Peyer's patch (tissue), 4 donors: Measurements from ENCODE around the gene TNS3. TPM values are rescaled to one million over a fixed set of nuclear protein-coding genes. Genes with fewer than 3 reads are reported as not detected.

Source experiments
- DNase-seq, 3 donors: peaks; one replicate each; pipeline ENCODE4 v3.0.0-alpha.2; 2017 to 2019
- H3K27ac ChIP-seq, 4 donors: fragments of 200-600 bp; sonication (generic); one replicate each; pipeline ENCODE4 v1.5.1; 2016 to 2019
- H3K27me3 ChIP-seq, 2 donors: fragments of 200-600 bp; sonication (generic); one replicate each; pipeline ENCODE4 v1.5.1; 2019
- H3K36me3 ChIP-seq, 3 donors: fragments of 200-600 bp; sonication (generic); one replicate each; pipeline ENCODE4 v1.5.1; 2016 to 2019
- H3K4me1 ChIP-seq, 4 donors: fragments of 200-600 bp; sonication (generic); one replicate each; pipeline ENCODE4 v1.5.1; 2016 to 2019
- H3K4me3 ChIP-seq, 4 donors: fragments of 200-600 bp; sonication (generic); 1 replicate in 3 of 4; 2 replicates in 1 of 4; pipeline ENCODE4 v1.5.1; 2016 to 2019; ENCODE audit warnings: mild to moderate bottlenecking in 1 of 4
- H3K9me3 ChIP-seq, 4 donors: fragments of 200-600 bp; sonication (generic); one replicate each; pipeline ENCODE4 v1.5.1; 2016 to 2019; ENCODE audit warnings: mild to moderate bottlenecking in 1 of 4
- POLR2A ChIP-seq, 2 donors: fragments of 450-650 bp; IDR thresholded peaks; one replicate each; pipeline ENCODE4 v1.5.1; 2017; ENCODE audit warnings: antibody characterized with exemption in 2 of 2, mild to moderate bottlenecking in 2 of 2, moderate library complexity in 2 of 2
- total RNA-seq, 4 donors: library from RNA; depleted of rRNA; stranded (reverse); fragments of >200 nt; gene quantifications; one replicate each; pipeline ENCODE4 v1.1.0, GENCODE V29; 2016
- TF ChIP-seq, protein P1 (sequence below), 6 experiments: fragments of 450-650 bp in 4 of 6; fragments of 200-600 bp in 2 of 6; sonication (generic) in 1 of 6; IDR thresholded peaks; one replicate each; pipeline ENCODE4 v1.5.1; 2017 to 2019; ENCODE audit warnings: antibody characterized with exemption in 6 of 6, mild to moderate bottlenecking in 3 of 6, moderate library complexity in 1 of 6

TNS3 gene
- total RNA-seq, 4 donors from 2014 or later, result 79.5 to 157 (median 112) TPM

DNA sequence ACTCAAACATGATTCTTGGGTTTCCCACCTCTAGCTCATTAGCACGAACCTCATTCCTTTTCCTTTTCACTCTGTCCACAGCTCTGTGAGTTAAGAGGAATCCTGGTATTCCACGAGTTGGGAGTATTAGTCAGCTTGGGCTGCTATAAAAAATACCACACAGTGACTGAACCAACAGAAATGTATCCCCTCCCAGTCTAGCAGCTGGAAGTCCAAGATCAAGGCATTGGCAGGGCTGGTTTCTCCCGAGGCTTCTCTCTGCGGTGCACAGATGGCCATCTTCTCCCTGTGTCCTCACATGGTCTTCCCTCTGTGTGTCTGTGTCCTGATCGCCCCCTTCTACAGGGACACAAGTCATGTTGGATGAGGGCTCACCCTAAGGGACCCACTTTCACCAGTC, 261.6 kb downstream of the TNS3 start:
- Histone ChIP-seq H3K27me3 (no peaks in the 10 kb centered on the region), H3K4me1 (no peaks in the 10 kb centered on the region), H3K4me3 (no peak overlapping the region), H3K9me3 (no peaks in the 10 kb centered on the region), H3K27ac (no peak overlapping the region), H3K36me3 (peaks cover 0 to 42% (median 0%) of the 10 kb centered on the region in 3 donors)
- no peak for TF ChIP-seq POLR2A (IDR thresholded peaks at IDR 0.05)
- TF ChIP-seq, protein P1, sequence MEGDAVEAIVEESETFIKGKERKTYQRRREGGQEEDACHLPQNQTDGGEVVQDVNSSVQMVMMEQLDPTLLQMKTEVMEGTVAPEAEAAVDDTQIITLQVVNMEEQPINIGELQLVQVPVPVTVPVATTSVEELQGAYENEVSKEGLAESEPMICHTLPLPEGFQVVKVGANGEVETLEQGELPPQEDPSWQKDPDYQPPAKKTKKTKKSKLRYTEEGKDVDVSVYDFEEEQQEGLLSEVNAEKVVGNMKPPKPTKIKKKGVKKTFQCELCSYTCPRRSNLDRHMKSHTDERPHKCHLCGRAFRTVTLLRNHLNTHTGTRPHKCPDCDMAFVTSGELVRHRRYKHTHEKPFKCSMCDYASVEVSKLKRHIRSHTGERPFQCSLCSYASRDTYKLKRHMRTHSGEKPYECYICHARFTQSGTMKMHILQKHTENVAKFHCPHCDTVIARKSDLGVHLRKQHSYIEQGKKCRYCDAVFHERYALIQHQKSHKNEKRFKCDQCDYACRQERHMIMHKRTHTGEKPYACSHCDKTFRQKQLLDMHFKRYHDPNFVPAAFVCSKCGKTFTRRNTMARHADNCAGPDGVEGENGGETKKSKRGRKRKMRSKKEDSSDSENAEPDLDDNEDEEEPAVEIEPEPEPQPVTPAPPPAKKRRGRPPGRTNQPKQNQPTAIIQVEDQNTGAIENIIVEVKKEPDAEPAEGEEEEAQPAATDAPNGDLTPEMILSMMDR (IDR thresholded peaks at IDR 0.05), result no peak
- no peak for DNase-seq

DNA sequence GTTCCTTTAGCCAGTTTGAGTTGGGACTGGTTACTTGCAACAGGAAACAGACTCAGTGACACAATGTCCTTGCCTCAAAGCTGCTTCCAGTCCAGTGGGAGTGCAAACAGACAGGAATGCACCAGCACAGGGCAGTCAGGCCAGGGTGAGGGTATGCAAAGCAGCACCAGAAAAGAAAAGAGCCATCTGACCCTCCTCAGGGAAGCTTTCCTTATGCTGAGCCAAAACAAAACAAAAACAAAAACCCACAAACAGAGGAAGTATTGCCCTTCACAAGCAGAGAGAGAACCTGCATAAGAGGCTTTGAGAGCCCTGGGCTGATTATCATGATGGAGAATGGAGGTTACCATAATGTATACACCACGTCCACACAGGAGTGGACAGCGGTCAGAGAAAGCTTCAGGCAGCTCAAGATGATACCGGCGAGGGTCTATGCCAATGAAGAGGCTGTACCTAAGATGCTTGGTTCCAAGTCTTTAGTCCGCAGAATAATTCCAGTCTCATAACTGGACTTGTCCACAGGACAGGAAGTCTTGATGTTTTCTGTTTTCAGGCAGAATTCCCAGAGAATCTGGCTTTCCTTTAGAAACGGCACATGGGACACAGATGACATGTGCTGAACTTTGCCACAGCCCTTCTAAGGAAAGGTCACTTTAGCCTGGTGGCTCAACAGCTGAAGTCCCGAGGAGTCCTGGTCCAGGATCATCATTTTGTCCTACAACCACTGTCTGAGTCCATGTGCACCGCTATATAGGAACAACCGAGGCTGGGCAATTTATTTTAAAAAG, 263.3 kb downstream of the TNS3 start:
- Histone ChIP-seq H3K36me3 (peaks cover 0 to 44% (median 0%) of the 10 kb centered on the region in 3 donors), H3K27ac (peak overlapping the region in 1 of 4 donors; percentile 15), H3K4me3 (no peak overlapping the region), H3K4me1 (no peaks in the 10 kb centered on the region), H3K9me3 (no peaks in the 10 kb centered on the region), H3K27me3 (no peaks in the 10 kb centered on the region)
- DNase-seq, result no peak
- no peak for TF ChIP-seq POLR2A (IDR thresholded peaks at IDR 0.05)
- TF ChIP-seq, protein P1 (IDR thresholded peaks at IDR 0.05), result no peak

DNA sequence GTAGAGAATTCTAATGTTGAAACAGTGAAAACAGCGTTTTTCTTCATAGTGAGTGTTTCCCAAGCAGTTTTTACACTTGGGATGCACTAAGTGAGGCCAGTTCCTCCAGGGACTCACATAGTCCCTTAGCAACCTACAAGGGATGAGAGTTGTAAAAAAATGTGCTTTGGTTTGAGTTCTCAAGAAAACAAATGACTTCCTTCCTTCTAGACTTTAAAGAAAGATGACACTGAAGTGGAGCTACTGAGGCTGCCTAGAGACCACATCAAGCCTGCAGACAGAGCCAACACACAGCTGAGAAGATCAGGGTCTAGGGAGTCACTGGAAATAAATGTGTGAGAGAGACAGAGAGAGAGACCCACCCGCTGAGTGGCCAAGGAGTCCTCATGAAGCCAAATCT, 264.4 kb downstream of the TNS3 start:
- peak overlapping the region in 1 of 4 donors; percentile 15 for H3K27ac ChIP-seq
- H3K9me3 ChIP-seq, result no peaks in the 10 kb centered on the region
- TF ChIP-seq, protein P1 (IDR thresholded peaks at IDR 0.05), result no peak
- no peak for TF ChIP-seq POLR2A (IDR thresholded peaks at IDR 0.05)
- no peak for DNase-seq
- H3K36me3 ChIP-seq, result peaks cover 0 to 39% (median 0%) of the 10 kb centered on the region in 3 donors
- no peaks in the 10 kb centered on the region for H3K4me1 ChIP-seq
- no peak overlapping the region for H3K4me3 ChIP-seq
- no peaks in the 10 kb centered on the region for H3K27me3 ChIP-seq

DNA sequence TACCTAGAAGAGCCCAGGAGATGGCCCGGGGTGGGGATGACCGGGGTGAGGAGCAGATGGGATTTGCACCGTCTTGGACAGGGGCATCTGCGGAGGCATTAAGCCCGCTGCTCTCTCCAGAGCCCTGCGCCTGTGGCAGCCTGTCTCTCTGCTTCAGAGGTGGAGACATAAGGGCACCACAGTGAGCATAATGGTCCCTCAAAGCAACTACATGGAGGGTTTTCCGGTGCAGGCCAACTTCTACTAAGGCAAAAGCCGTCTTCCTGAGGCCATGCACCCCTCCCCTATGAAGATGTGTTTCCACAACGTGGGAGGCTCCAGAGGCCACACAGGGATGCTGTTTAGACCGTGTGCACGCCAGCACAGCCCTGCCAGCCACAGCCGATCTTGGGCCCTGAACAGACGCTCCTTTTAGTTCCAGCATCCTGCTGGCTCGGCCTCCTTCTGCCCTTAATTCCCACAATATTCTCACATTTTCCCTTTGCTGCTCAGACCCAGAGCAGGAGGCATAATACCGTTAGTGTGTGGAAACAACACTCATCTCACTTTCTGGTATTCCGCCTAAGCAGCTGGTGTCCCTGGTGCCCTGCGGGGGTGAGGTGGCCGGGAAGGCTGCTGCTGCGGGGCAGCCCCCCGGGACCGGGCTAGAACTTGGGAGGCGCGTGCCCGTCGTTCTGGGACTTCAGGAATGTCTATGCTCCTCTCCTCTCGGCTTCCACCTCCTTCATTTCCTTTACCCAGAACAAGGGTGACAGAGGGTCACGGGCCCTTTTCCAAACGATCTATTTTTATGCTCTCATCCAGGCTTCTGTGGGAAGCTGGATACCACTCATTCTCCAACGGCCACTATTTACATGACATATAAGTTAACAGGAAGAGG, 266.9 kb downstream of the TNS3 start:
- H3K27ac ChIP-seq, result peak overlapping the region in 3 of 4 donors; percentile 35 to 52 (median 51)
- H3K27me3 ChIP-seq, result no peaks in the 10 kb centered on the region
- TF ChIP-seq, protein P1 (IDR thresholded peaks at IDR 0.05), result no peak
- TF ChIP-seq POLR2A (IDR thresholded peaks at IDR 0.05), result no peak
- H3K36me3 ChIP-seq, result peaks cover 0 to 27% (median 0%) of the 10 kb centered on the region in 3 donors
- H3K4me3 ChIP-seq, result no peak overlapping the region
- DNase-seq, result peak in 1 of 3 donors; percentile 34
- H3K4me1 ChIP-seq, result no peaks in the 10 kb centered on the region
- H3K9me3 ChIP-seq, result no peaks in the 10 kb centered on the region

DNA sequence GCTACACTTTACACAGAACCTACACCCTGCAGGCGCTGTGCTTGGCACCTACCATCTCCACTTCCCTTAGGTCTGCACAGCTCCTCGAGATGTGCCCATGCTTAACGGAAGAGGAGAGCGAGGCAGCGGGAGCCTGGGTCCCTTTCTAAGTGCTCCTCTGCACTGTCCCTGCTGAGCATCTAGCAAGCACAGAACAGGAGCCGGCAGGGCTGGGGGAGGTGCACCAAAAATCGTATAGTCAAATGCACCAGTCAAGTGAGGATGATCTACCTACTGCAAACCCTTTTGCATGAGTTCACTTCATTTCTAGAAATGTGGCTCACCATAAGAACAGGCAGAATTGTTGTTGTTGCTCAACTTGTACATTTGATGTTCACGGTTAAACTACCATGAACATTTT, 267.7 kb downstream of the TNS3 start:
- no peaks in the 10 kb centered on the region for H3K27me3 ChIP-seq
- no peaks in the 10 kb centered on the region for H3K4me1 ChIP-seq
- H3K4me3 ChIP-seq, result no peak overlapping the region
- no peak for DNase-seq
- H3K27ac ChIP-seq, result peak overlapping the region in 1 of 4 donors; percentile 51
- TF ChIP-seq, protein P1 (IDR thresholded peaks at IDR 0.05), result no peak
- no peak for TF ChIP-seq POLR2A (IDR thresholded peaks at IDR 0.05)
- peaks cover 0 to 20% (median 0%) of the 10 kb centered on the region in 3 donors for H3K36me3 ChIP-seq
- no peaks in the 10 kb centered on the region for H3K9me3 ChIP-seq
